SK-N-SH (cell line): ENCODE results near the gene TEX28. TPM values are rescaled to one million over a fixed set of nuclear protein-coding genes. Genes with fewer than 3 reads are reported as not detected.

Source experiments
- CTCF ChIA-PET: fragments of 300-600, 350-600 bp; formaldehyde crosslinking; extraction: SDS; loops from one replicate; lab custom pipeline; 2021; lab: Yijun Ruan, JAX
- POLR2A ChIA-PET: fragments of 350-600 bp; sonication (Branson Sonifier 250); formaldehyde crosslinking; extraction: SDS; loops from one replicate; lab custom pipeline; 2020; ENCODE audit warnings: antibody characterized with exemption, inconsistent platforms; lab: Yijun Ruan, JAX
- DNase-seq: peaks from one replicate; pipeline ENCODE4 v3.0.0; 2012
- H2AFZ ChIP-seq: fragments of 200-600 bp; sonication (generic); 2 replicates; pipeline ENCODE4 v1.8.1; 2016; ENCODE audit warnings: antibody characterized with exemption, mild to moderate bottlenecking, low read depth
- H3F3A ChIP-seq: fragments of 200-600 bp; sonication (generic); replicated peaks from 2 replicates; pipeline ENCODE3; 2016; ENCODE audit warnings: antibody characterized with exemption, mild to moderate bottlenecking; ENCODE audit not compliant: insufficient read depth
- H3K27ac ChIP-seq, 2 experiments: fragments of 200-500 bp in 1 of 2; fragments of 200-600 bp in 1 of 2; sonication (Bioruptor generic) in 1 of 2; sonication (generic), shearing (Covaris generic) in 1 of 2; 2 replicates each; pipeline versions ENCODE4 v1.5.1 to v1.6.1; 2014 to 2016; ENCODE audit warnings: low read depth in 2 of 2, inconsistent platforms in 1 of 2, low read length in 1 of 2, mild to moderate bottlenecking in 1 of 2, mixed read lengths in 1 of 2
- H3K27me3 ChIP-seq: fragments of 200-600 bp; sonication (generic), shearing (Covaris generic); 2 replicates; pipeline ENCODE4 v1.6.1; 2016; ENCODE audit warnings: mixed run types; ENCODE audit not compliant: insufficient read depth
- H3K36me3 ChIP-seq, 2 experiments: fragments of 200-500 bp in 1 of 2; fragments of 200-600 bp in 1 of 2; sonication (Bioruptor generic) in 1 of 2; sonication (generic) in 1 of 2; replicated peaks in 1 of 2; 2 replicates each; pipeline versions ENCODE3 to v1.5.1; 2014 to 2016; ENCODE audit warnings: low read length in 1 of 2, mild to moderate bottlenecking in 1 of 2; ENCODE audit not compliant: insufficient read depth in 2 of 2, control insufficient read depth in 1 of 2
- H3K4me1 ChIP-seq, 2 experiments: fragments of 200-500 bp in 1 of 2; fragments of 200-600 bp in 1 of 2; sonication (Bioruptor generic) in 1 of 2; sonication (generic), shearing (Covaris generic) in 1 of 2; 2 replicates each; pipeline versions ENCODE4 v1.5.1 to v1.6.1; 2014 to 2016; ENCODE audit warnings: low read depth in 1 of 2, low read length in 1 of 2, mixed run types in 1 of 2; ENCODE audit not compliant: insufficient read depth in 2 of 2, control insufficient read depth in 1 of 2
- H3K4me2 ChIP-seq: fragments of 200-600 bp; sonication (generic), shearing (Covaris generic); 2 replicates; pipeline ENCODE4 v1.6.1; 2017; ENCODE audit warnings: mixed run types
- H3K4me3 ChIP-seq, 2 experiments: fragments of 200-500 bp in 1 of 2; fragments of 200-600 bp in 1 of 2; sonication (Bioruptor generic) in 1 of 2; sonication (generic), shearing (Covaris generic) in 1 of 2; 2 replicates each; pipeline versions ENCODE4 v1.5.1 to v1.8.1; 2014 to 2016; ENCODE audit warnings: low read depth in 2 of 2, inconsistent platforms in 1 of 2, low read length in 1 of 2, mild to moderate bottlenecking in 1 of 2, mixed read lengths in 1 of 2, moderate library complexity in 1 of 2
- H3K79me2 ChIP-seq: fragments of 200-600 bp; sonication (generic); 2 replicates; pipeline ENCODE4 v1.8.1; 2017; ENCODE audit warnings: mild to moderate bottlenecking; ENCODE audit not compliant: insufficient read depth
- H3K9ac ChIP-seq: fragments of 200-600 bp; sonication (generic); 2 replicates; pipeline ENCODE4 v1.6.1; 2017; ENCODE audit warnings: mixed run types
- H3K9me2 ChIP-seq: fragments of 200-600 bp; sonication (generic); 2 replicates; pipeline ENCODE4 v1.6.1; 2017; ENCODE audit warnings: mixed run types
- H3K9me3 ChIP-seq: fragments of 200-600 bp; sonication (generic); 2 replicates; pipeline ENCODE4 v1.6.1; 2017; ENCODE audit warnings: mixed run types, mild to moderate bottlenecking, moderate library complexity
- H4K20me1 ChIP-seq: fragments of 200-600 bp; sonication (generic); 2 replicates; pipeline ENCODE4 v1.6.1; 2017; ENCODE audit warnings: mild to moderate bottlenecking, mixed run types; ENCODE audit not compliant: insufficient read depth
- CHD2 ChIP-seq: fragments of 150-350 bp; IDR thresholded peaks from 2 replicates; pipeline ENCODE4 v1.6.1; 2018; ENCODE audit warnings: low read length; ENCODE audit not compliant: partially characterized antibody
- ELF1 ChIP-seq: IDR thresholded peaks from 2 replicates; pipeline ENCODE4 v1.4.0; 2012
- FOSL2 ChIP-seq: IDR thresholded peaks from 2 replicates; pipeline ENCODE4 v1.4.0; 2012; ENCODE audit warnings: low read depth, mild to moderate bottlenecking, moderate library complexity, borderline replicate concordance
- FOXJ3 ChIP-seq: sonication (generic); formaldehyde crosslinking; IDR thresholded peaks from 2 replicates; pipeline ENCODE4 v1.5.1; 2020; ENCODE audit warnings: mild to moderate bottlenecking, missing genetic modification reagents
- FOXM1 ChIP-seq: IDR thresholded peaks from 2 replicates; pipeline ENCODE4 v1.4.0; 2012; ENCODE audit warnings: low read depth, mild to moderate bottlenecking
- GATA2 ChIP-seq: sonication (generic); formaldehyde crosslinking; IDR thresholded peaks from 2 replicates; pipeline ENCODE4 v1.5.0; 2020; ENCODE audit warnings: mild to moderate bottlenecking, missing genetic modification reagents
- JUND ChIP-seq: IDR thresholded peaks from 2 replicates; pipeline ENCODE4 v1.4.0; 2012
- MXI1 ChIP-seq: IDR thresholded peaks from 2 replicates; pipeline ENCODE4 v1.6.1; 2012; ENCODE audit warnings: mild to moderate bottlenecking, low read depth, low read length, improper control_type of control experiment
- NRF1 ChIP-seq: IDR thresholded peaks from 2 replicates; pipeline ENCODE4 v1.6.1; 2012; ENCODE audit warnings: low read depth, mild to moderate bottlenecking, low read length
- RCOR1 ChIP-seq: fragments of 150-350 bp; IDR thresholded peaks from 2 replicates; pipeline ENCODE4 v1.6.1; 2017; ENCODE audit warnings: antibody characterized with exemption, low read length
- RFX5 ChIP-seq: IDR thresholded peaks from 2 replicates; pipeline ENCODE4 v1.6.1; 2012; ENCODE audit warnings: mild to moderate bottlenecking, improper control_type of control experiment, low read length
- SMC3 ChIP-seq: IDR thresholded peaks from 2 replicates; pipeline ENCODE4 v1.6.1; 2012; ENCODE audit warnings: low read depth, low read length, improper control_type of control experiment
- TCF12 ChIP-seq: IDR thresholded peaks from 2 replicates; pipeline ENCODE4 v1.4.0; 2012
- TEAD4 ChIP-seq: IDR thresholded peaks from 2 replicates; pipeline ENCODE4 v1.4.0; 2012; ENCODE audit warnings: mild to moderate bottlenecking, borderline replicate concordance; ENCODE audit not compliant: insufficient read depth
- YY1 ChIP-seq: IDR thresholded peaks from 2 replicates; pipeline ENCODE4 v1.4.0; 2012; ENCODE audit warnings: low read depth, mild to moderate bottlenecking
- WGBS: methylation state at CpG from one replicate; pipeline ENCODE4 v1.1.6; 2017; ENCODE audit warnings: low lambda C conversion rate; 5-methylcytosine and 5-hydroxymethylcytosine counted together
- polyA plus RNA-seq, 3 experiments: library from polyadenylated mRNA; depleted of rRNA; stranded (reverse); fragments of >200 nt; gene quantifications; 2 replicates each; pipeline ENCODE4 v1.2.3, GENCODE V29; 2012
- TF ChIP-seq, protein P1 (sequence below): IDR thresholded peaks from 2 replicates; pipeline ENCODE4 v1.4.0; 2012; ENCODE audit warnings: low read depth, borderline replicate concordance
- TF ChIP-seq, protein P2 (sequence below): fragments of 150-350 bp; IDR thresholded peaks from 2 replicates; pipeline ENCODE4 v1.6.1; 2017; ENCODE audit warnings: antibody characterized with exemption, low read length, low read depth, borderline replicate concordance
- TF ChIP-seq, protein P3 (sequence below): IDR thresholded peaks from 2 replicates; pipeline ENCODE4 v1.6.1; 2012; ENCODE audit warnings: mild to moderate bottlenecking, low read depth, low read length, moderate library complexity
- TF ChIP-seq, protein P4 (sequence below): fragments of 150-350 bp; IDR thresholded peaks from 2 replicates; pipeline ENCODE4 v1.6.1; 2016; ENCODE audit warnings: mild to moderate bottlenecking, low read depth, low read length
- TF ChIP-seq, protein P5 (sequence below): IDR thresholded peaks from 2 replicates; pipeline ENCODE4; 2012
- TF ChIP-seq, protein P6 (sequence below): IDR thresholded peaks from 2 replicates; pipeline ENCODE4 v1.4.0; 2012; ENCODE audit warnings: low read depth

The TEX28 gene
- polyA plus RNA-seq, 1 of the 3 experiments (the other 2 are of a cell fraction) = not detected

DNA sequence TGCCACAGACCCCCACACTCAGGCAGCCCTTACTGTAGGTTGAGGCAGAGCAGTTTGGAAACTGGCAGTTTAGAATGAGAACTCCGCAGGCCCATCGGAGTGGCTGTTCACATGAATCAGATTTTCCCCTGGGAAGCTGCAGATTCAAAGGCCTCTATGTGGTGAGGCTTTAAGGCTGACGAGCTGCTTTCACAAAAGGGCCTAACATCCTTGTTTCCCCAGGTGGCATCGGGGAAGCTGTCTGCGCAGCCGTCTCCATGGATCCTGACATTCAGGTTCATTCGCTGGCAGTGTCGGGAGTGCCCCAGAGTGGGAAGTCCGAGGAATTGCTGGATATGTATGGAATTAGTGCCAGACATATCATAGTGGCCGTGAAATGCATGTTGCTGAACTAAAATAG, 34.4 kb upstream of the TEX28 start (continued):
- TF ChIP-seq MXI1 (no peak), TCF12 (no peak), SMC3 (no peak), FOXJ3 (CRISPR knock-in tag) (no peak), FOSL2 (no peak)
- TF ChIP-seq, protein P1, sequence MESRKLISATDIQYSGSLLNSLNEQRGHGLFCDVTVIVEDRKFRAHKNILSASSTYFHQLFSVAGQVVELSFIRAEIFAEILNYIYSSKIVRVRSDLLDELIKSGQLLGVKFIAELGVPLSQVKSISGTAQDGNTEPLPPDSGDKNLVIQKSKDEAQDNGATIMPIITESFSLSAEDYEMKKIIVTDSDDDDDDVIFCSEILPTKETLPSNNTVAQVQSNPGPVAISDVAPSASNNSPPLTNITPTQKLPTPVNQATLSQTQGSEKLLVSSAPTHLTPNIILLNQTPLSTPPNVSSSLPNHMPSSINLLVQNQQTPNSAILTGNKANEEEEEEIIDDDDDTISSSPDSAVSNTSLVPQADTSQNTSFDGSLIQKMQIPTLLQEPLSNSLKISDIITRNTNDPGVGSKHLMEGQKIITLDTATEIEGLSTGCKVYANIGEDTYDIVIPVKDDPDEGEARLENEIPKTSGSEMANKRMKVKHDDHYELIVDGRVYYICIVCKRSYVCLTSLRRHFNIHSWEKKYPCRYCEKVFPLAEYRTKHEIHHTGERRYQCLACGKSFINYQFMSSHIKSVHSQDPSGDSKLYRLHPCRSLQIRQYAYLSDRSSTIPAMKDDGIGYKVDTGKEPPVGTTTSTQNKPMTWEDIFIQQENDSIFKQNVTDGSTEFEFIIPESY = no peak
- TF ChIP-seq, protein P2, sequence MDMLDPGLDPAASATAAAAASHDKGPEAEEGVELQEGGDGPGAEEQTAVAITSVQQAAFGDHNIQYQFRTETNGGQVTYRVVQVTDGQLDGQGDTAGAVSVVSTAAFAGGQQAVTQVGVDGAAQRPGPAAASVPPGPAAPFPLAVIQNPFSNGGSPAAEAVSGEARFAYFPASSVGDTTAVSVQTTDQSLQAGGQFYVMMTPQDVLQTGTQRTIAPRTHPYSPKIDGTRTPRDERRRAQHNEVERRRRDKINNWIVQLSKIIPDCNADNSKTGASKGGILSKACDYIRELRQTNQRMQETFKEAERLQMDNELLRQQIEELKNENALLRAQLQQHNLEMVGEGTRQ = no peak

DNA sequence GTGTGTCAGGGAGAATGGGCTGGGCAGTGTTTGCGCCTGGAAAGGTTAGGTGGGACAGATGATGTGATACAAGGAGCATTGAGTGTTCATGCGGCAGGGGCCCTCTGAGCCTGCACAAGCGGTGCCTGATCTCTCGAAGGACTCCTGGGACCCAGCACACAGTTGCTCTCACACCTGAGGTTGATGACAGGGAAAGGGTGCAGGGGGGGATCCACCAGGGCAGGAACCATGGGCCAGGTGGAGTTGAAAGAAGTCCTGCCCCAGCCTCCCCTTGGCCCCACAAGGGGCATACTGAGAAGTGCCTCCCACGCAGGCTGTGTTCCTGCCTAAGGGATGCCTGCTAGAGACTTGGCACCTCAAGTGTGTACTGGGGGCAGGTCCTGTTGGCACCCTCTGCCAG, 33.7 kb upstream of the TEX28 start:
- Histone ChIP-seq H3K79me2 (no peaks in the 10 kb centered on the region), H3K9me2 (no peaks in the 10 kb centered on the region), H3K4me1 (no peaks in the 10 kb centered on the region; a peak in 1 of 4 replicates), H2AFZ (no peak overlapping the region), H4K20me1 (no peaks in the 10 kb centered on the region), H3K27ac (no peak overlapping the region), H3F3A (no peaks in the 10 kb centered on the region), H3K4me3 (no peak overlapping the region), H3K36me3 (no peaks in the 10 kb centered on the region), H3K9ac (no peak overlapping the region), H3K27me3 (peaks cover 77% of the 10 kb centered on the region), H3K9me3 (no peaks in the 10 kb centered on the region), H3K4me2 (no peak overlapping the region)
- ChIA-PET CTCF (interaction anchor here (1.2 kb wide), 1 partner anchor 14 kb away, joined by 4 read pairs; no protein-coding TSS in a partner anchor), POLR2A (no interaction called here)
- TF ChIP-seq SMC3 = no peak
- TF ChIP-seq GATA2 (CRISPR knock-in tag) = no peak
- TF ChIP-seq, protein P3, sequence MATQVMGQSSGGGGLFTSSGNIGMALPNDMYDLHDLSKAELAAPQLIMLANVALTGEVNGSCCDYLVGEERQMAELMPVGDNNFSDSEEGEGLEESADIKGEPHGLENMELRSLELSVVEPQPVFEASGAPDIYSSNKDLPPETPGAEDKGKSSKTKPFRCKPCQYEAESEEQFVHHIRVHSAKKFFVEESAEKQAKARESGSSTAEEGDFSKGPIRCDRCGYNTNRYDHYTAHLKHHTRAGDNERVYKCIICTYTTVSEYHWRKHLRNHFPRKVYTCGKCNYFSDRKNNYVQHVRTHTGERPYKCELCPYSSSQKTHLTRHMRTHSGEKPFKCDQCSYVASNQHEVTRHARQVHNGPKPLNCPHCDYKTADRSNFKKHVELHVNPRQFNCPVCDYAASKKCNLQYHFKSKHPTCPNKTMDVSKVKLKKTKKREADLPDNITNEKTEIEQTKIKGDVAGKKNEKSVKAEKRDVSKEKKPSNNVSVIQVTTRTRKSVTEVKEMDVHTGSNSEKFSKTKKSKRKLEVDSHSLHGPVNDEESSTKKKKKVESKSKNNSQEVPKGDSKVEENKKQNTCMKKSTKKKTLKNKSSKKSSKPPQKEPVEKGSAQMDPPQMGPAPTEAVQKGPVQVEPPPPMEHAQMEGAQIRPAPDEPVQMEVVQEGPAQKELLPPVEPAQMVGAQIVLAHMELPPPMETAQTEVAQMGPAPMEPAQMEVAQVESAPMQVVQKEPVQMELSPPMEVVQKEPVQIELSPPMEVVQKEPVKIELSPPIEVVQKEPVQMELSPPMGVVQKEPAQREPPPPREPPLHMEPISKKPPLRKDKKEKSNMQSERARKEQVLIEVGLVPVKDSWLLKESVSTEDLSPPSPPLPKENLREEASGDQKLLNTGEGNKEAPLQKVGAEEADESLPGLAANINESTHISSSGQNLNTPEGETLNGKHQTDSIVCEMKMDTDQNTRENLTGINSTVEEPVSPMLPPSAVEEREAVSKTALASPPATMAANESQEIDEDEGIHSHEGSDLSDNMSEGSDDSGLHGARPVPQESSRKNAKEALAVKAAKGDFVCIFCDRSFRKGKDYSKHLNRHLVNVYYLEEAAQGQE = no peak
- TF ChIP-seq, protein P4, sequence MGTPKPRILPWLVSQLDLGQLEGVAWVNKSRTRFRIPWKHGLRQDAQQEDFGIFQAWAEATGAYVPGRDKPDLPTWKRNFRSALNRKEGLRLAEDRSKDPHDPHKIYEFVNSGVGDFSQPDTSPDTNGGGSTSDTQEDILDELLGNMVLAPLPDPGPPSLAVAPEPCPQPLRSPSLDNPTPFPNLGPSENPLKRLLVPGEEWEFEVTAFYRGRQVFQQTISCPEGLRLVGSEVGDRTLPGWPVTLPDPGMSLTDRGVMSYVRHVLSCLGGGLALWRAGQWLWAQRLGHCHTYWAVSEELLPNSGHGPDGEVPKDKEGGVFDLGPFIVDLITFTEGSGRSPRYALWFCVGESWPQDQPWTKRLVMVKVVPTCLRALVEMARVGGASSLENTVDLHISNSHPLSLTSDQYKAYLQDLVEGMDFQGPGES = no peak
- no peak for TF ChIP-seq CHD2
- TF ChIP-seq TEAD4 = no peak
- TF ChIP-seq NRF1 = no peak
- TF ChIP-seq JUND = no peak
- no peak for TF ChIP-seq FOXJ3 (CRISPR knock-in tag)
- TF ChIP-seq, protein P5, sequence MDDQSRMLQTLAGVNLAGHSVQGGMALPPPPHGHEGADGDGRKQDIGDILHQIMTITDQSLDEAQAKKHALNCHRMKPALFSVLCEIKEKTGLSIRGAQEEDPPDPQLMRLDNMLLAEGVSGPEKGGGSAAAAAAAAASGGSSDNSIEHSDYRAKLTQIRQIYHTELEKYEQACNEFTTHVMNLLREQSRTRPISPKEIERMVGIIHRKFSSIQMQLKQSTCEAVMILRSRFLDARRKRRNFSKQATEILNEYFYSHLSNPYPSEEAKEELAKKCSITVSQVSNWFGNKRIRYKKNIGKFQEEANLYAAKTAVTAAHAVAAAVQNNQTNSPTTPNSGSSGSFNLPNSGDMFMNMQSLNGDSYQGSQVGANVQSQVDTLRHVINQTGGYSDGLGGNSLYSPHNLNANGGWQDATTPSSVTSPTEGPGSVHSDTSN = no peak
- TF ChIP-seq FOXM1 = no peak
- TF ChIP-seq, protein P6, sequence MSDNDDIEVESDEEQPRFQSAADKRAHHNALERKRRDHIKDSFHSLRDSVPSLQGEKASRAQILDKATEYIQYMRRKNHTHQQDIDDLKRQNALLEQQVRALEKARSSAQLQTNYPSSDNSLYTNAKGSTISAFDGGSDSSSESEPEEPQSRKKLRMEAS = no peak
- TF ChIP-seq RFX5 = no peak
- TF ChIP-seq RCOR1 = no peak
- TF ChIP-seq YY1 = no peak
- no peak for TF ChIP-seq ELF1
- WGBS = 42% methylated on average over 4 of the region's 5 CpGs
- DNase-seq = no peak
